Panc1 (cell line): ENCODE measurements around the gene CGREF1. TPM values are rescaled to one million over a fixed set of nuclear protein-coding genes. Genes with fewer than 3 reads are reported as not detected.

ENCODE experiments used
- ATAC-seq: fragments of 200-7000 bp; cut with Tn5 transposase; 2 replicates; pipeline ENCODE4 v1.9.1; 2020; ENCODE audit warnings: mild to moderate bottlenecking, moderate library complexity
- BruUV-seq: library from RNA; stranded (reverse); fragments of 400-500 nt; replicated peaks from 2 replicates; lab custom pipeline; 2021; lab: Mats Ljungman, UMichigan
- CTCF ChIA-PET: fragments of 300-600 bp; sonication (Branson Sonifier 250); formaldehyde crosslinking; loops from one replicate; lab custom pipeline; 2022; ENCODE audit warnings: antibody characterized with exemption; lab: Charles Lee
- POLR2A ChIA-PET: fragments of 300-600 bp; sonication (Branson Sonifier 250); formaldehyde crosslinking; loops from one replicate; lab custom pipeline; 2022; ENCODE audit warnings: antibody characterized with exemption; lab: Charles Lee
- DNase-seq: peaks from one replicate; pipeline ENCODE4 v3.0.0-alpha.2; 2010; ENCODE audit warnings: low read depth, low spot score
- H3K27ac ChIP-seq: 2 replicates; pipeline ENCODE4 v1.5.1; 2011; ENCODE audit warnings: mild to moderate bottlenecking, low read length, inconsistent platforms
- H3K27me3 ChIP-seq: fragments of 200-500 bp; sonication (Bioruptor generic); 2 replicates; pipeline ENCODE4 v1.6.0; 2014; ENCODE audit warnings: low read length, inconsistent platforms; ENCODE audit not compliant: control insufficient read depth, insufficient read depth
- H3K36me3 ChIP-seq: fragments of 200-500 bp; sonication (Bioruptor generic); 2 replicates; pipeline ENCODE4 v1.5.1; 2014; ENCODE audit warnings: inconsistent platforms, mild to moderate bottlenecking, low read length, moderate library complexity; ENCODE audit not compliant: control insufficient read depth, insufficient read depth
- H3K4me1 ChIP-seq: 2 replicates; pipeline ENCODE4 v1.5.1; 2011; ENCODE audit warnings: inconsistent platforms, mild to moderate bottlenecking, low read length, moderate library complexity; ENCODE audit not compliant: control insufficient read depth, insufficient read depth
- H3K4me3 ChIP-seq, 2 experiments: 2 replicates each; pipeline ENCODE4 v1.5.1; 2011 to 2012; ENCODE audit warnings: low read depth in 2 of 2, low read length in 2 of 2, mild to moderate bottlenecking in 2 of 2, inconsistent platforms in 1 of 2, moderate library complexity in 1 of 2
- H3K9me3 ChIP-seq: fragments of 200-500 bp; sonication (Bioruptor generic); 2 replicates; pipeline ENCODE4 v1.5.1; 2014; ENCODE audit warnings: low read depth, mild to moderate bottlenecking, inconsistent platforms, low read length, moderate library complexity; ENCODE audit not compliant: control insufficient read depth, insufficient read depth
- CTCF ChIP-seq: fragments of 450-650 bp; IDR thresholded peaks from 2 replicates; pipeline ENCODE4 v1.5.1; 2017; ENCODE audit warnings: mild to moderate bottlenecking
- POLR2AphosphoS5 ChIP-seq: IDR thresholded peaks from 2 replicates; pipeline ENCODE4 v1.6.1; 2012; ENCODE audit warnings: mild to moderate bottlenecking, low read depth, low read length, moderate library complexity
- REST ChIP-seq, 2 experiments: IDR thresholded peaks; 2 replicates each; pipeline ENCODE4 v1.6.1; 2011 to 2012; ENCODE audit warnings: low read depth in 2 of 2, control low read depth in 1 of 2, low read length in 1 of 2, mild to moderate bottlenecking in 1 of 2, moderate library complexity in 1 of 2; ENCODE audit not compliant: insufficient read depth in 1 of 2
- SIN3A ChIP-seq: IDR thresholded peaks from 2 replicates; pipeline ENCODE4 v1.6.1; 2012; ENCODE audit warnings: low read depth, mild to moderate bottlenecking, low read length, moderate library complexity, borderline replicate concordance; ENCODE audit not compliant: insufficient read depth
- TCF7L2 ChIP-seq: IDR thresholded peaks from 2 replicates; pipeline ENCODE4 v1.6.1; 2011; ENCODE audit warnings: mild to moderate bottlenecking, low read depth, low read length, inconsistent platforms
- in situ Hi-C: cut with HindIII; loops from 2 replicates; pipeline ENCODE4 v1.10.0; 2016; ENCODE audit warnings: low sequenced_read_pairs, low pct_unique_long_range_greater_than_20kb
- intact Hi-C: fragments of 100-400 bp; cut with micrococcal nuclease; formaldehyde crosslinking; loops from one replicate; pipeline ENCODE4 v1.10.0; 2022; ENCODE audit not compliant: unreplicated experiment
- total RNA-seq: library from RNA; stranded (reverse); gene quantifications from one replicate; pipeline ENCODE4 v1.2.1, GENCODE V29; 2021; ENCODE audit not compliant: unreplicated experiment

Gene CGREF1
- total RNA-seq, 1 experiment from 2014 or later = 10.1 TPM

DNA sequence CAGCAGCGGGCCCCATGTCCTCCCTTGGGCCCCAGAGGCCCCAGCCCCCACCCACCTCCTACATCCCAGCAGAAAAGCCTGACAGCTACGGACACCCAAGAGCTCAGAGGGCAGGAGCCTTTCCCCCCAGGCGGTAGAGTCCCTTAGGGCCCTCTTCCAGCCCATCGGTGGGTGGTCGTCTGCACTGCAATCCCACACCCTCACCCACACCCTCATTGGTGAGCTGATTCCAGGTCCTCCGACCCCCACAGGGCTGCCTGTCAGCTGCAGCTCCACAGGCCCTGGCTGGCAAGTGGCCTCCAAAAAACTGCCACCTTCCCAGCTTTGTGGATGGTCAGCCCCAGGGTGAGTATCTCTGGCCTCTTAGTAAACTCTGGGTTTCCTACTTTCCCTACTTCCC lies 40.3 kb upstream of the CGREF1 start:
- H3K36me3 ChIP-seq = no peaks in the 10 kb centered on the region
- POLR2A ChIA-PET = interaction anchor here (0.6 kb wide), 1 partner anchor 72 kb away, joined by 11 read pairs; no protein-coding TSS in a partner anchor
- no peak for ATAC-seq
- H3K27ac ChIP-seq = no peak overlapping the region
- H3K9me3 ChIP-seq = no peaks in the 10 kb centered on the region
- intact Hi-C loops (no loop called here), in situ Hi-C loops (no loop called here)
- CTCF ChIA-PET = interaction anchor here (0.5 to 1.1 kb wide), 3 partner anchors 15 to 32 kb away, joined by 3 to 4 read pairs (median 3); no protein-coding TSS in a partner anchor
- H3K4me3 ChIP-seq = no peak overlapping the region
- TF ChIP-seq CTCF (no peak), SIN3A (no peak), REST (IDR thresholded peaks at IDR 0.05; ENCODE audit: insufficient read depth in 1 of 2, low read depth in 2 of 2, low read length in 1 of 2) (no peak), TCF7L2 (no peak), POLR2AphosphoS5 (no peak)
- no TSS peak for BruUV-seq
- no peak for DNase-seq
- H3K27me3 ChIP-seq = no peaks in the 10 kb centered on the region
- H3K4me1 ChIP-seq = no peaks in the 10 kb centered on the region

- ATAC-seq (no peak), DNase-seq (no peak)
- in situ Hi-C loops (no loop called here), intact Hi-C loops (no loop called here)
- H3K4me3 ChIP-seq = no peak overlapping the region
- POLR2A ChIA-PET = interaction anchor here (0.6 to 0.7 kb wide), 2 partner anchors 71 to 201 kb away, joined by 4 to 11 read pairs; no protein-coding TSS in a partner anchor
- CTCF ChIA-PET = interaction anchor here (0.7 to 1.0 kb wide), 2 partner anchors 14 to 16 kb away, joined by 3 read pairs; no protein-coding TSS in a partner anchor
- H3K4me1 ChIP-seq = no peaks in the 10 kb centered on the region
- BruUV-seq = no TSS peak
- H3K27ac ChIP-seq = no peak overlapping the region
- H3K27me3 ChIP-seq = no peaks in the 10 kb centered on the region
- TF ChIP-seq CTCF (no peak), SIN3A (no peak), REST (IDR thresholded peaks at IDR 0.05; ENCODE audit: insufficient read depth in 1 of 2, low read depth in 2 of 2, low read length in 1 of 2) (no peak), POLR2AphosphoS5 (no peak), TCF7L2 (no peak)
- no peaks in the 10 kb centered on the region for H3K9me3 ChIP-seq
- H3K36me3 ChIP-seq = no peaks in the 10 kb centered on the region
Measured at GRCh38 chr2:27158468-27158867, 39.5 kb upstream of the CGREF1 start.
